Stimulated activated CD4-positive, alpha-beta T cell treated with anti-CD3 and anti-CD28 coated beads, Interleukin-1b, Interleukin-23, amount 100 ng/mL, for 24 hours (primary cell): Measurements from ENCODE around the gene ATP6V0B.

Experiments
- DNase-seq, 4 experiments: peaks; one replicate each; pipeline ENCODE4 v3.0.0-alpha.2; 2020; ENCODE audit warnings: low read depth in 4 of 4, low spot score in 1 of 4

ATP6V0B gene

DNA sequence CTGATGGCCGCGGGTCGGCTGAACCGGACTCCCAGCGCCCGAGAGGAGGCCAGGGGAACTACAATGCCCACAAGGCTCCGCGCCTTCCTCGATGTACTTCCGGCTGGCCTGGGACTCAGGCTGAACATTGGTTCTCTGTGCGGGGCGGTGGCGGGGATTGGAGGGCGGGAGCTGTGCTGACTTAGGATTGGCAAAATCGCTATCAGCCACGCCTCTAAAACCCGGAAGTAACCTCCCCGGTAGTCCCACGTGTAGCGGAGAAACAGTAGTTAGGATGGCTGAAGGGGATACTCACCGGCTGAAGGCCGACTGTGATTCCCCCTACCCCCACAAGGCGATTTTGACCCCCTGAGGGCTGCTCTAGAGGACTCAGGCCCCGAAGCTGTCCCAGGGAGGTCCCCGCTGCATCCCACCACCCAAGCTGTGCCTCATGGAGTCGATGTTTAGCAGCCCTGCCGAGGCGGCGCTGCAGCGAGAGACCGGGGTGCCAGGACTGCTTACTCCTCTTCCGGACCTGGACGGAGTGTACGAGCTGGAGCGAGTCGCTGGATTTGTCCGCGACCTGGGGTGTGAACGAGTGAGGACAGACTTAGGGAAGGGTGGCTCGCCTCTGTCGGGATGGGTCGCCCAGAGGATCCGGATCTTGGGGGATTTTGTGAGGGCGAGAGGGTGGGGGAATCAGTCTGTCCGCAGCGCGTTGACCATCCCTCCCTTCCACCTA is 4.9 kb upstream of the ATP6V0B start, which contains the start of gene DPH2:
DPH2 (plus strand) TSS at position 265 of the 721 bp plus-strand sequence; CDS start at position 431, 166 bp downstream.
- DNase-seq: peak; percentile 84 to 98 (median 94)

DNA sequence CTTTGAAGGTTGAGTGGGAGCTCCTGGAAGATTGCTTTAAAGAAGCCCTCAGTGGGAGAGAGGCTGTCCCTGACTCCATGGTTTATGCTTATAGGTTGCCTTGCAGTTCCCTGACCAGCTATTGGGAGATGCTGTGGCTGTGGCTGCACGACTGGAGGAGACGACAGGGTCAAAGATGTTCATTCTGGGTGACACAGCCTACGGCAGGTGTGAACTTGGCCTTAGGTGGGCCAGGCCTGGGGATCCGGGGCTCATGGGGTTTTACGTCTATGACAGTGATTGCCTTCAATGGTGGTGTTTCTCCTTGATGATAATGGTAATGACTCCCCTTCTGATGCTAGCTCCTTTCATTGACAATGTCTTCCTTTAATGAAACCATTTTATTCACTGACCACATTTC is 4.3 kb upstream of the ATP6V0B start:
- no peak for DNase-seq

GRCh38 chr1:43970911-43971310 is 3.8 kb upstream of the ATP6V0B start:
- no peak for DNase-seq

DNA sequence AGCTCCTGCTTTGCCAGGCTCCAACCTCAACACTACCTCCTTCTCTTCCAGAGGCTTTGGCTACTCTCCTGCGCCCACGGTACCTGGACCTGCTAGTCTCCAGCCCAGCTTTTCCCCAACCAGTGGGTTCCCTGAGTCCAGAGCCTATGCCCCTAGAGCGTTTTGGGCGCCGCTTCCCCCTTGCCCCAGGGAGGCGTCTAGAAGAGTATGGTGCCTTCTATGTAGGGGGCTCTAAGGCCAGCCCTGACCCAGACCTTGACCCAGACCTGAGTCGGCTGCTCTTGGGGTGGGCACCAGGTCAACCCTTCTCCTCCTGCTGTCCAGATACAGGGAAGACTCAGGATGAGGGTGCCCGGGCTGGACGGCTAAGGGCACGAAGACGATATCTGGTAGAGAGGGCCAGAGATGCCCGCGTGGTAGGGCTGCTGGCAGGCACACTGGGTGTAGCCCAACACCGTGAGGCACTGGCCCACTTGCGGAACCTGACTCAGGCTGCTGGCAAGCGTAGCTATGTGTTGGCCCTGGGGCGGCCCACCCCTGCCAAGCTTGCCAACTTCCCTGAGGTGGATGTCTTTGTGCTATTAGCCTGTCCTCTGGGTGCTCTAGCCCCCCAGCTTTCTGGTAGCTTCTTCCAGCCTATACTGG is 3.3 kb upstream of the ATP6V0B start:
- no peak for DNase-seq

DNA sequence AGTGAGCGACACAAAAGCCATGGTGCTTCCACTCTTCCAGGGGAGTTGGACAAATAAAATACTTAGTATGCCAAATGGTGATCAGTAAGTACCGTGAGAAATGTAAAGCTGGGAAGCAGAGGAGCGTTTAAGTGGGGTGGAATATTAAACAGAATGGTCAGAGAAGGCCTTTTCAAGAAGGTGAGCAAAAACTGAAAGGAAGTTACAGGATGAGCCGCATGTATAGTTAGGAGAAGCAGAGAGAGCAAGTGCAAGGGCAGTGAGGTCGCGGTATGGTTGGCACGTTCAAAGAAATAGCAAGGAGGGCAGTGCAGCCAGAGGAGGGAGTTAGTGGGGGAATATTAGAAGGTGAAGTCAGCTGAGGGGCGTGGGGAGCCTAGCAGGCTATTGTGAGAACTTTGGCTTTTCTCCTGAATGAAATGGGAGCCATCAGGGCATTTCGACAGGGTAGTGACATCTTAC is 748 bp upstream of the ATP6V0B start:
- DNase-seq: no peak

DNA sequence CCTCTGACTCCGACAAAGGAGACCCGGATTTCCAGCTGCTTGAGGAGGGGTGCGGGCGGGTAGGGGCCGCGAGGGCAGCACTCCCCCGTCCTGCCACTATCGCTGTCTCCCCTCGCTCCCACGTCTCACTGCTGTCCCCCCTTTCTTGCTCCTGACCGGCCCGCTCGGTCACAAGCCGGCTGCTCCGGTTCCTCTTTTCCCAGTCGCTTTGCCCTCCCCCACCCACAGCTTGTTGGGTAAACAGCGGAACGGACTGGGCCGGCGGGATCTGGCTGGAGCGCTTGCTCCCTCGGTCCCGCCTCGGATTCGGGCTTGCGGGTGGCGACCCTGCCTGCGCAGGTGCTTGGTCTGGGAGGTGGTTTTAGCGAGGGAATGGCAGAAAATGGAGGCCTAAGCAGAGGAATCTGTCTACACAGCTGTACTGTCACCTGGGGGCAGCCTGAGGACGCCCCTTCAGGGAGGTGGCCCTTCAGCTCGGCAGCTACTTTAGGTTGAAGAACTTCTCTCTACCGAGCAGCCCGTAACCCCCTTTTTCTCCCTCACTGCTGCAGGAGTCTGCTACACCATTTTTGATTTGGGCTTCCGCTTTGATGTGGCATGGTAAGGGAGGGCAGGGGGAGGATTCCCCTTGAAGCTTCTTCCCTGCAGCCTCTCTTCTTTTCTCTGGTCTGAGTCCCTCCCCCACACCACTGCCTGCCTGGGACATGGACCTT is 645 bp downstream of the ATP6V0B start:
- DNase-seq: no peak

- no peak for DNase-seq
Measured at GRCh38 chr1:43976045-43976444, 1.3 kb downstream of the ATP6V0B start.

GRCh38 chr1:43976890-43977289 is 2.1 kb downstream of the ATP6V0B start:
- DNase-seq: no peak

DNA sequence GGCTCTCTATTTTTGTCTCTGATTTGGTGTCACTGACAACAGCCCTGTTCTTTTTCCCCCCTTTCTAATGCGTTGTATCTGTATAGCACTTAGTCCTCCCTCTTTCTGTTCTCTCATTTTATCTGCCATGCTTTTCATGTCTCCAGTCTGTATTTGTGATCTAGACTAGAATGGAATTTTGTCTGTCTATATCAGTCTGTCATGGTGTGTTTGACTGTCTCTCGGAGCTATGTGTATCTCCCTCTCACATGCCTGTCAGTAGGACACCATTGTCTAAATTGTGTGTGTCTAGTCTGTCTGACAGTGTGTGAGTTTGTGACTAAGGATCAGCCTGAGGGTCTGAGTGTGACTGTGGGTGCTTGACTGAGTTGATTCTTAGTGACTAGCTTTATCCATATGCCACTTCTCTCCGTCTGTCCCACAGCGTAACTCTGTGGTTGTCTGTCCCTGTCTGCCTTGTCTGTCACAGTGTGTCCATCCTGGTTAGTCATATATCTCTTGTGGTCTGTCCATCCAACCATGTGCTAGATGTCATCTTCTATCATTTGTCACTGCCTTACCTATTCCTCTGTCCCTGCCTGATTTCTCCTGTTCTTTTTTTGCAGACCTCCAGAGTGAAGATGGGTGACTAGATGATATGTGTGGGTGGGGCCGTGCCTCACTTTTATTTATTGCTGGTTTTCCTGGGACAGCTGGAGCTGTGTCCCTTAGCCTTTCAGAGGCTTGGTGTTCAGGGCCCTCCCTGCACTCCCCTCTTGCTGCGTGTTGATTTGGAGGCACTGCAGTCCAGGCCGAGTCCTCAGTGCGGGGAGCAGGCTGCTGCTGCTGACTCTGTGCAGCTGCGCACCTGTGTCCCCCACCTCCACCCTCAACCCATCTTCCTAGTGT is 2.9 kb downstream of the ATP6V0B start:
- DNase-seq: no peak

- no peak for DNase-seq
Measured at GRCh38 chr1:43978264-43978550, 3.4 kb downstream of the ATP6V0B start.

- peak in 1 of 4 experiments; percentile 28 for DNase-seq
Measured at GRCh38 chr1:43978551-43979260, 3.9 kb downstream of the ATP6V0B start, which contains the start of gene B4GALT2. B4GALT2 (plus strand) TSS chr1:43979210; CDS start chr1:43981161, 1,951 bp downstream.

DNA sequence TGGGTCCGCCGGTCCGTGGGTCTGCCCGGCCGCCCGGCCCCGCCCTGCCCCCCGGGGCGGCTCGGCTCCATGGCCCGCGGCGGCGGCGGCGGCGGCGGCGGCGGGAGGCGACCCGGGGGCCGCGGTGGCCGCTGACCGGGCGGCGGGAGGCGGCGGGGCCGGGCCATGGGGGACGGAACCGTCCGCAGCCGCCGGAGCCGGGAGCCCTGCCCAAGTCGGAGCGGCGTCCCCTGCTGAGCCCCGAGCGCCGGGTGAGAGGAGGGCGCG is 4.4 kb downstream of the ATP6V0B start:
- DNase-seq: no peak

DNA sequence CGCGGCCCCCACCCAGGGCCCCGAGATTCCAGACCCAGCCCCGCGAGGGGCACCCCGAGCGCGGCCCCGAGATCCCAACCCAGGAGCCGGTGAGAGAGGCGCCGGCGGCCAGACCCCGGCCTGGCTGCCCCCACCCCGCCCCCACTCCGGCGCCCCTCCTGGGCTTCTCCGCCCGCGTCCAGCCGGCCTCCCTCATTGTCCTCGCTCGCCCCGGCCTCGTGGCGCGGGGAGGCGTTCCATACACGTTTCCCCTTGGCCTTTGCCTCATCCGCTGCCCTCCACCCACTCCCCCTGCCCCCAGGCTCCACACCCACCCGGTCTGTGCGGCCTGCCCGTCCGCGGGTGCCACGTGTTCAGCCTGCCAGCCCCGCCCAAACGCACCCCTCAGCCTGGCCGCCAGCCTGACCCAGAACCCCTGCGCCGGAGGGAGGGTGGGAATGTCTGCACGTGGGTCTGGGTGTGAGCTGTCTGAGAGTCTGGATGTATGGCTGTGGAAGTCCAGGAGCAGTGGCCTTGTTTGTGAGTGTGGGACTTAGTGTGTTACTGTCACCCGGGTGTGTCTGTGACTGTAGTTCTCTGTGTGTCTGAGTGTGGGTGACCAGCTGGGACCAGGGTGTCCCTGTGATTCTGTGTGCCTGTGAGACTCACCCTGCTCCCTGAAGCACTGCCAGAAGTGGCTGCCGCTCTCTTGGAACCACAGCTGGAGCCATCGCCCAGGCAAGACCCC is 4.9 kb downstream of the ATP6V0B start:
- DNase-seq: peak in 1 of 4 experiments; percentile 18

- DNase-seq: no peak
Measured at GRCh38 chr1:43980255-43981134, 5.7 kb downstream of the ATP6V0B start.

- DNase-seq: no peak
Measured at GRCh38 chr1:43981135-43981491, 6.4 kb downstream of the ATP6V0B start.

DNA sequence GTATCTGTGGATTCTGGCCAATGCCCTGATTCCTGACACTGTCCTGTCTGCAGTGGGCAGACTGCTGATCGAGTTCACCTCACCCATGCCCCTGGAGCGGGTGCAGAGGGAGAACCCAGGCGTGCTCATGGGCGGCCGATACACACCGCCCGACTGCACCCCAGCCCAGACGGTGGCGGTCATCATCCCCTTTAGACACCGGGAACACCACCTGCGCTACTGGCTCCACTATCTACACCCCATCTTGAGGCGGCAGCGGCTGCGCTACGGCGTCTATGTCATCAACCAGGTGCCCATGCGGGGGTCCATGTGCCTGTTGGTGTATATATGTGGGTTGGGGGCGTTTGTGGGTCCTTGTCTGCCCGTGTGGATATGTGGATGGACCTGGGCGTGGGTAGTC is 6.9 kb downstream of the ATP6V0B start:
- DNase-seq: no peak

- no peak for DNase-seq
Measured at GRCh38 chr1:43982241-43982640, 7.5 kb downstream of the ATP6V0B start.

DNA sequence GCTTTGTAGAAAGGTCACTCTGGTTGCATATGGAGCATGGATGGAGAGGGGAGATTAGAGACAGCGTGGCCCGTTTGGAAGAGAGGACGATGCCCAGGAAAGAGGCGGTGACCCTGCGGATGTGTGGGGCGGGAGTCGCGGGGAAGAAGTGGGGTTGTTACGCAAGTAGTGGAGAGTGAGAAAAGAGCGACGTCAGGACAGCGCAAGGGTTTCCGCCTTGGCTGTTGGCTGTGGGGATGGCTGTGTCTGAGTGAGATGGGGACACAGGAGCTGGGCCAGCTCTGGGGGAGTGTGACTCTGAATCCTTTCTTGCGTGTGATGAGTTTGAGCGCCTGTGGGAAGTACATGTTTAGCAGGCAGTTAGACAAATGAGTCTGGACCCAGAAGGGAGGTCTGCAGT is 8.0 kb downstream of the ATP6V0B start:
- DNase-seq: no peak

GRCh38 chr1:43983253-43983899 is 8.6 kb downstream of the ATP6V0B start:
- no peak for DNase-seq
